Fibroblast of skin of scalp (primary cell): ENCODE measurements around the gene SLC5A1.

Source experiments
- DNase-seq: peaks from one replicate; pipeline ENCODE4 v3.0.0-alpha.2; 2013

Gene SLC5A1

GRCh38 chr22:32052244-32052643 is 9.2 kb downstream of the SLC5A1 start:
- DNase-seq: no peak

DNA sequence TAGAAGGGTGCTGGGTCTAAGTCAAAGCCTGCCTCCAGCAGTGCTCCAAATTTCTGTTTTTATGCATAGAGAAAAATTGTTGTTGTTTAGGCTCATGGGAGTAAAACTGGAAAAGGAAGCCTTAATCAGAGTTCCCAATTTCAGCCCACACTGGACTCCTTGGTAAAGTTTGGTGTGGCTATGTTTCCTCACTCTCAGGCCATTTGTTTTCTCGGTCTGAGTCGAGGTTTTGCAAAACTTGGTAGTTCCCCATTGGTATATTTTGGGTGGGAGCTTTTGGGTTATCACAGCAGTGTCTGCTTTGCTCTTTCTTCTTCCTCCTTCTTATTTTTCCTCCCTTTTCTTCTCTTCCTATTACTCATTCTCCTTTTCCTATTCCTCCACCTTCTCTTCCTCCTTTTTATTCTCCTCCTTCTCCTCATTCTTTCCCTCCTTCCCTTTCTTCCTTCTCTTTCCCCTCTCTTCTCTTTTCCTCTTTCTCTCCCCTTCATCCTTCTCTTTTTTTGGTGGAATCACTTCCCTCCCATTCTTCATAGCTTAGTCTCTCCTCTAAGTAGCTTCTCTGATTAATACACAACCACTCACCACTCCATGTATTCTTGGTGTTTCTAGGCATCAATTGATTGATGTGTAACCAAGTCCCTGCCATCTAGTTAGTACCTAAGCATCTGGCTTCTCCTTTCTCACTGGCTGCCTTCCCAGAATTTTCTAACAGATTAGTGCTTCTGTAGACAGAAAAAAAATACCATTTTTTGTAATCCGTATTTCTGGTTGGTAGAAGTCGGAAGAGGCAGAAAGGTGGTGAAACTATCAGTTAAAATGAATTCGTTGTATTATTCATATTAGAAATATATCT is 10.1 kb downstream of the SLC5A1 start:
- no peak for DNase-seq

DNA sequence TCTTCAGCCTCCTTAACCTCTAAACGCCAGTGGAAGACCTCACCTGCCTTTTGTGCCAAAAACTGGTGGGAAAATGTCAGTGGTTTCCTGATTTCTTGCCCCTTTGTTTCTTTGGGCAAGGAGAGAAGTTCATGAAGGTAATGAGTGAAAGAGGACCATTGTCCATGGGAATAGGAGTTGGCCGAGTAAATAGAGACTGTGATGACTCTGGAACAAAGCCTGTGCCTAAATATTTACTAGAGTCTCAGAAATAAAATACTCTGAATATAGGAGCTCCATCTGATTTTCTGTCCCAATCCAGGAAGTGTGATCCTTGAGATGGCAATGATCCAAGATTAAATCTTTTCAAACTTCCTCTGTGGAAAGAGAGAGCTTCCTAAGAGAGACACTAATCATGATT is 12.0 kb downstream of the SLC5A1 start:
- DNase-seq: no peak

GRCh38 chr22:32058656-32059260 is 15.7 kb downstream of the SLC5A1 start:
- DNase-seq: peak; percentile 25

DNA sequence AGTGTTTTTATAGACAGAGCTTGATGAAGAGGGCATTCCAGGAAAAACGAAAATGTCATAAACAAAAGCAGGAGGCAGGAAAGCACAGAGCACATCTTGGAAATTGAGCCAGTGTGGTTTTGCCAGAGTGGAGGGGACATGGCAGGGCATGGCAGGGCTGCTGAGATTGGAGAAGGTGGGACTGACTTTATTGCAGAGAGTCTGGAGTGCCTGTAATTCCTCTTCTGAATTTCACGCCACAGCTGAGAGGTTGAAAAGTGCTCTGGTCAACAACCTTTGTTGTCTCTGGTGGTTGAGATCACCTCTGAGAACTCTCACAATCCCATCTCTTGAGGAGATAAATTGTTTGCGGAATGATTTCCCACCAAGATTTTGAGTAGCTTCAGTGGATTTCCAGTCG is 16.4 kb downstream of the SLC5A1 start:
- no peak for DNase-seq

DNA sequence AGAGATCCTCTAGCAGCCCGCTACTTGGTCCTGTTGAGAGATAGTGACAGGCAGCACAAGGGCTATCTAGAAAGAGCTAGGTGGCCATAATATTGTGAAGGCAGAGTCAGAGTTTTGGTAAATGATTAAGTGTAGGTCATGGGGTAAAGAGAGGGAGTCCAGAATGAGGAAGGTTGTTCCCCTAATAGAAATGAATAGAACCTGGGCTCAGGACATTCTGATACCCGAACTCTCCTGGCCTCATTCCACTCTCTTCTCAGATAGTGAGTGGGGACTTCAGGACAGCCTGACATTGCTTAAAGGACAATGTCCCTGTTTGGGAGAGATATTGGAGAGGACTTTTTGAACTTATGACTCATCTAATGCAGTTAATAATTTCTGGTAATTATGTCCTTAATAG is 20.6 kb downstream of the SLC5A1 start:
- DNase-seq: no peak

DNA sequence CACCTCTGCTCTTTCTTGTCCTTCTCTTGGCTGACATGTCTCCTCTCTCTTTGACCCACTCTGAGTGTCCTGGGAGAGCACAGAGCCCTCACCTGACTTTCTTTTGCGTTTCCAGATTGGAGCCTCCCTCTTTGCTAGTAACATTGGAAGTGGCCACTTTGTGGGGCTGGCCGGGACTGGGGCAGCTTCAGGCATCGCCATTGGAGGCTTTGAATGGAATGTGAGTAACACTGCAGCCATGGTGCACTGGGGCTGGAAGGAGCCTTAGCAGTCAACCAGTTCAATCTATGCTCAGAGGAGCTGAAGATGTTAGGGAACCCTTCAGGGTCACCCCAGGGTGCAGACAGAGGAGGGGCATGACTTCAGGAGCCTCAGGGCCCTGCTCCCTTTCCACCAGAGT is 23.8 kb downstream of the SLC5A1 start:
- DNase-seq: no peak

DNA sequence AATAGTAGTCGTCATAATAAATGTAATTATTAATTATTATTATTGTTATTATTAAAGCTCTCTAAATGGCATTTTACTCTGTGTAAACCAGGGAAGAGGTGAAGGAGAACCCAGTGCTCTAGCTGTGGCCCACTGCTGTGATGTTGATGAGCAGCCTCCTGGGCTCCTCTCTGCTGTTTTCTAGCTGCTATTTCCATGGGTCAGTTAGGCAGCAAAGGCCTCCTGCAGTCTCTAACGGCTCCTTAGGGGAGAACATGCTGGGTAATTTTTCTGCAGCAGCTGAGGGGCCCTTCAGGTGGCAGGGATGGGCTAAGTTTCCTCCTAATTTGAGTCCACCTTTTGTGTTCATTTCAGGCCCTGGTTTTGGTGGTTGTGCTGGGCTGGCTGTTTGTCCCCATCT is 24.6 kb downstream of the SLC5A1 start:
- no peak for DNase-seq

- DNase-seq: no peak
Measured at GRCh38 chr22:32069579-32070372, 26.7 kb downstream of the SLC5A1 start.

- DNase-seq: no peak
Measured at GRCh38 chr22:32073262-32073661, 30.2 kb downstream of the SLC5A1 start.

- DNase-seq: no peak
Measured at GRCh38 chr22:32073823-32074380, 30.8 kb downstream of the SLC5A1 start.

DNA sequence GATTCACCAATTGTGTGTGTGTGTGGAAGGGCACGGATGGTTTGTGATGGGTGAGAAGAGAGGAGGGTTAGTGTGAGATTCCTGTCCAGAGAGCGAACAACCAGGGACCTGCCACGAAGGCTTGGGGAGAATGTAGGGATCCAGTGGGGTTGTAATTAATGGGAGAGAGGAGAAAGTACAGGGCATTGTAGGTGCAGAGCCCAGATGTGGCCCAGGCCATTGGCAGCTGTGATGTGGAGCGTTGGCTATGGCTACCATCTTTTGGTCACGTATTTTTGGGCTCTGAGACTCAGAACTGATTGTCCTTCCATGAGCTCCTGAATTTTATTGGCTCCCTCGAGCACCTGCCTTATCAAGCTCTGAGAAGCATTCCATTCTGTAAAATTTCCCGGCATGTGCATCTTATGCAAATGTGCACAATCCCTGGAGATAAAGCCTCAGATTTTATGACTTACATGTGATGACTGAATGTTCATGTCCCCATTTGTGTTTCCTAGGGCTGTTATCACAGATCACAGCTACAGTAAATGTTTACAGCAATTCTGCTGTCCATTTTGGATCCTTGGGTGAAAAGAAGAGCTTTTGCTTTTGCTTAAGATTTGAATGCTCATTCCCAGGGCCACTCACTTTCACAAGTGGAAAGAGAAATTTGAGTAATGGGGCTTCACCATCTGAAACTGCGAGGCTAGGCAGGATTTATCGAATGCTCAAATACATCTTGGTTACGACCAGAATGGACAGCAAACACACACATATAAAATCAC is 33.1 kb downstream of the SLC5A1 start:
- DNase-seq: no peak

DNA sequence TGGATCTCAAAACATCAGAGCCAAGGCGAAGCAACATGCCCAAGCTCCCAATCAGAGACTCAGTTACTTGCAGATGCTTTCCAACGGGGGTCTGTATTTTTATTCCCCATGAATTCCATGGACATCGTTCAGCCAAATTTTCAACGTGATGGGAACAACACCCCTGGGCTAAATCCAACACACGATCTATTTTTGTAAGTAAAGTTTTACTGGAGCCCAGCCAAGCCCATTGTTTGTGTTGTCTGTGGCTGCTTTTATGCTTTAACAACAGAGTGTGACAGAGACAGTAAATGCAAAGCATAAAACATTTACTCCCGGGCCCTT is 33.7 kb downstream of the SLC5A1 start:
- no peak for DNase-seq

DNA sequence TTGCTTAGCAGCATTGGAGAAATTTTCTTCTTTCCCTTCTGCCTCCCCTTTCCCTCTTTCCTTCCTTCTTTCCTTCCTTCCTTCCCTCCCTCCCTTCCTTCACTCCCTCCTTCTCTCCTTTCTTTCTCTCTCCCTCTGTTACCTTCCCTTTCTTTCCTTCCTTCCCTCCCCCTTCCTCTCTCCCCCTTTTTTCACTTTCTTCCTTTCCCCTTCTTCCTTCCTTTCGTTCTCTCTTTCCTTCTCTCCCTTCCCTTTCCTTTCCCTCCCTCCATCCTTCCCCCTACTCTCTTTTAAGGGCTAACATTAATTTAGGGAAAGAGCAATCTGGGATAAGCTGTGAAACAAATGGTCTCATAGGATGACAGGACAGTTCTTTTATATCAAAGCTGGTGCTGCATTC is 34.1 kb downstream of the SLC5A1 start:
- no peak for DNase-seq

DNA sequence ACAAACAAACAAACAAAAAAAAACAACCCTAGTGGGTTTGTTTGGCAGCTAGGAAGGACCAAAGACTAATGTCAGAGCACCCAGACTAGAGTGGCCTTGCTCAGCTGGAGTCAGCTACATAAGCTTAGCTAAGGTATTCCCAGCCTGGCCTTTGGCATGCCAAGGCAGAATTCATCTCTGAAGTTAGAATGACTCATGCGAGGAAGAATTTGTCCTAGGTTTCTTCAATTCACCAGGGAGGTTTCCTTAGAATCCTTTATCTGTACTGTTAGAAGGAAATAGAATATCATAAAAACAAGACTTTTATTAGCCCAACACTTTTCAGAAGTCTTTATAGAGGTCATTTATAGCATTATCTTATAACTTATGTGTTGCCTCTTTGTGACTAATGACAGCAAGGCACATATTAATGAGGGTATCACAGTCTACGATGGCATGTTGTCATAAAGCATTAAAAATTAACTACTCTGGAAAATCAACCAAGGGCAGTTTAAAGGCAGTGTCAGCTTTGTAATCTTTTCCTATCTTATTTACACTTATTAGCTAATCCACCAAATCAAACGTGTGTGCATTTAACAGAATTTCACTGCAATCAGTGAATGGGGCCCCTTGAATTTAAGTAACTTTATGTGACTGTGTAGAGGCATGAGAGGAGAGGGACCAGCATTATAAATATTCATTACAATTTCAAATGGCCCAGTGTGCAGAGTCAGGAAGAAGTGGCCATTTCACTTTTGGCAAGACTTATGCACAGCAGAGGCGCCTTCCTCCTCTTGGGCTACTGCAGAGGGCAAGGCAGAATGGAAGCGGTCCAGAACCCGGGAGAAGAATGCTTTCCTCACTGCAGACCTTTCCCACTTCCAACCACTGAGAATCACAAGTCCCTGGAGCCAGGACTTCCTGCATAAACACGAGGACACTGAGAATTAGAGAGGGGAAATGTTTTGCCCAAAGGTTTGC is 36.3 kb downstream of the SLC5A1 start:
- peak; percentile 74 for DNase-seq

- peak; percentile 53 for DNase-seq
Measured at GRCh38 chr22:32080904-32081303, 37.8 kb downstream of the SLC5A1 start.

DNA sequence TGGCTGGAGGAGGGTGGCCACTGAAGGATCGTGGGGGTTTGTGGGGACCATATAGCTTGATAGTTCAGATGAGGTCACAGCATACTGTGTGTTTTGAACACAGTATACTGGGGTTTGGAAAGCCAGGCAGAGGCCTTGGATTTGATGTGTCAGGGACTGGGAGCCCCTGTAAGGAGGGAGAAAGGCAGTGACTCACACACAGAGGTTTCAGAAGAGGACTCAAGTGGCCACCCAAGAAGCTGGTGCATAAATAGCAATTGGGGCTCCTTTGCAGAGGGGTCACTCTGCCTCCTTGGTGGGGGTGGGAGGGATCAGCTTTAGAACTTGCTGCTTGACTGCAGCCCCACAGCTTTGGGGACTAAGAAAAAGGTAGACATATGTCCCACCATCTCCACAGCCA is 39.3 kb downstream of the SLC5A1 start:
- peak; percentile 11 for DNase-seq

DNA sequence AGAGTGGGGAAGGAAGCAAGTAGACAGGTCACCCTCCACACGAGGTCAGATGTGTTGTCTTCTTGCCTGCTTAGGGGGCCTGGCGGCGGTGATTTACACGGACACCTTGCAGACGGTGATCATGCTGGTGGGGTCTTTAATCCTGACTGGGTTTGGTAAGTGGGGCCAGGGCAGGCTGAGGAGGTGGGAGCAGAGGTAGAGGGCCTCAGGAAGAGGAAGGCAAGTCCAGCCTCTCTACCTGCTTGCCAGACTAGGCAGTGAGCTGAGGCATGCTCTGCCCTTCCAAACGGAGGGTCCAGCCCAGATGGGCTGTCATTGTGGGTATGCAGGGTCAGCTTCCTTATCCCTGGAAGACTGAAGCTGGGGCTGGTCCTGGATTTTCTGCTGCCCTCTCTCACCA is 39.9 kb downstream of the SLC5A1 start:
- no peak for DNase-seq

DNA sequence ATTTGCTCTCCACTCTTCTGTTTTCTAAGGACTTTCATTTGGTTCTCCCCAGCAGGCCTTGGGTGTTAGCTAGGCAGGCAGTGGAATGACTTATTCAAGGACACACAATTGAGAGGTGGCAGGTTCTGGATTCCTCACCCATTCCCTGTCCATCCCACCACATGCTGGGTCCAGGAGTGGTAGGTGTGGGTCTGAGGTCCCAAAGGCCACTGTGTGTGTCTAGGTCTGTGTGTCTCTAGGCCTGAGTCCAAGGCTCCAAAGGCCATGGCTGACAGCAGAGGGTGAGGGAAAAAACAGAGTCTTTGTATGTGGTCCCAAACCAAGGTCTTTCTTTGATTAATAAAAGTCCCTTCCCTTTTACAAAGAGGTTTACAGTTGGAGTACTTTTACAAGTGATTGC is 40.8 kb downstream of the SLC5A1 start:
- DNase-seq: no peak

DNA sequence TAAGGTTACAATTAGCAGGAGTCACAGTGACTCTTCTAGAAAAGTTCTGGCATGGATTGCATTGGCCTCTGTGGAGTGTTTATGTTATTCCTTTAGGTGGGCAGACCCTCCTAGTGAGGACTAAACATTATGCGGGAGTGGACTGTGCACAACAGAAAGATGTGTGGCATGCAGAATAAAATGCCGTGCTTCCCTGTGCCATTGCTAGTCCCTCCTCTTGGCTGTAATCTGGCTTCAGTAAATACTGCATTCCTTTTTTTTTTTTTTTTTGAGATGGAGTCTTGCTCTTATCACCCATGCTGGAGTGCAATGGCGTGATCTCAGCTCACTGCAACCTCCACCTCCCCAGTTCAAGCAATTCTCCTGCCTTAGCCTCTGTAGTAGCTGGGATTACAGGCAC is 45.0 kb downstream of the SLC5A1 start:
- DNase-seq: no peak

GRCh38 chr22:32097018-32097417 is 54.0 kb downstream of the SLC5A1 start:
- DNase-seq: no peak
